Naive thymus-derived CD8-positive, alpha-beta T cell (primary cell): ENCODE measurements around the gene ATF1. TPM values are rescaled to one million over a fixed set of nuclear protein-coding genes. Genes with fewer than 3 reads are reported as not detected.
"Not testable (repeated sequence)": the region's sequence is repeated elsewhere in the genome, so short reads cannot be mapped to it uniquely, and the experiment has no call there.

Experiments used
- ATAC-seq, 2 donors: fragments of 150-1000 bp; cut with Tn5 transposase in 1 of 2; sonication (Bioruptor Pico), chemical (Tn5 transposase) in 1 of 2; 1 replicate in 1 of 2; 2 replicates in 1 of 2; pipeline ENCODE4 v1.10.0; 2021; ENCODE audit warnings: mild to moderate bottlenecking in 2 of 2, moderate library complexity in 2 of 2
- POLR2A ChIA-PET: fragments of 350-600 bp; sonication (Branson Sonifier 250); formaldehyde crosslinking; loops from one replicate; lab custom pipeline; 2021; ENCODE audit warnings: antibody characterized with exemption; lab: Charles Lee
- DNase-seq, 10 donors: peaks; one replicate each; pipeline versions ENCODE4 v3.0.0 to v3.0.0-alpha.2; 2020 to 2022
- H3K27ac Mint-ChIP-seq, 10 donors: one replicate each; pipeline ENCODE4 v1.8.0; 2020 to 2022; ENCODE audit warnings: mild to moderate bottlenecking in 10 of 10, mixed read lengths in 10 of 10, moderate library complexity in 4 of 10, inconsistent platforms in 1 of 10
- H3K27me3 Mint-ChIP-seq, 5 donors: one replicate each; pipeline ENCODE4 v1.8.0; 2021 to 2022; ENCODE audit warnings: mixed read lengths in 5 of 5
- H3K36me3 Mint-ChIP-seq, 3 donors: one replicate each; pipeline ENCODE4 v1.8.0; 2020 to 2022; ENCODE audit warnings: mixed read lengths in 3 of 3, mild to moderate bottlenecking in 2 of 3, inconsistent platforms in 1 of 3
- H3K4me1 Mint-ChIP-seq, 4 donors: one replicate each; pipeline ENCODE4 v1.8.0; 2021 to 2022; ENCODE audit warnings: mixed read lengths in 4 of 4
- H3K4me3 Mint-ChIP-seq, 10 donors: one replicate each; pipeline ENCODE4 v1.8.0; 2020 to 2022; ENCODE audit warnings: mild to moderate bottlenecking in 10 of 10, mixed read lengths in 10 of 10, moderate library complexity in 6 of 10, inconsistent platforms in 1 of 10
- H3K9me3 Mint-ChIP-seq, 9 donors: one replicate each; pipeline ENCODE4 v1.8.0; 2020 to 2022; ENCODE audit warnings: mixed read lengths in 9 of 9, mild to moderate bottlenecking in 3 of 9, inconsistent platforms in 1 of 9, moderate library complexity in 1 of 9
- polyA plus RNA-seq, 3 donors: library from polyadenylated mRNA; unstranded; fragments of 300-500 nt; fragmentation: Illumina TruSeq; gene quantifications; one replicate each; pipeline ENCODE4 v1.2.3, GENCODE V29; 2021
- total RNA-seq, 8 experiments: library from RNA in 2 of 8; stranded (reverse) in 2 of 8; gene quantifications; one replicate each; pipeline ENCODE4 v1.2.3 and lab custom pipeline; 2021 to 2026

ATF1 gene
- total and polyA plus RNA-seq, 5 experiments from 2014 or later: 23.5 to 46.5 (median 36.3) TPM

DNA sequence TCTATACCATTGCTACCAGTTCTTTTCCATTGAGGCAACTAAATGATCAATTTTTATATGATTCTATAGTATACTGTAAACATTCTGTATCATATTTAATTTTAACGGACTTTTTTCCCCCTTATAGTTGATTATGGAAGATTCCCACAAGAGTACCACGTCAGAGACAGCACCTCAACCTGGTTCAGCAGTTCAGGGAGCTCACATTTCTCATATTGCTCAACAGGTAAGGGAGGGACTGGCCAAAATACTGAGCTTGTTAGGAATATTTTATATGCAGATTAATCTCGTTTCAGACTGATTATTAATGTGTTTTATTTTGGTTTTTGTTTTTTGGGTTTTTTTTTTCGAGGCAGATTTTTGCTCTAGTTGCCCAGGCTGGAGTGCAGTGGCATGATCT, 16.1 kb downstream of the ATF1 start:
- Mint-ChIP-seq H3K36me3 (peaks cover 0 to 34% (median 12%) of the 10 kb centered on the region in 3 donors), H3K9me3 (no peaks in the 10 kb centered on the region), H3K27ac (no peak overlapping the region), H3K27me3 (no peaks in the 10 kb centered on the region), H3K4me1 (peaks cover 18 to 33% (median 23%) of the 10 kb centered on the region in 4 donors), H3K4me3 (no peak overlapping the region)
- POLR2A ChIA-PET: no interaction called here
- ATAC-seq (no peak), DNase-seq (no peak)

- peaks cover 0 to 10% (median 0%) of the 10 kb centered on the region in 9 donors for H3K9me3 Mint-ChIP-seq
- H3K27ac Mint-ChIP-seq: peak overlapping the region in 3 of 10 donors; percentile 20 to 58 (median 54)
- POLR2A ChIA-PET: no interaction called here
- peaks cover 11 to 60% (median 34%) of the 10 kb centered on the region in 3 donors for H3K36me3 Mint-ChIP-seq
- no peaks in the 10 kb centered on the region for H3K27me3 Mint-ChIP-seq
- DNase-seq: no peak
- H3K4me3 Mint-ChIP-seq: no peak overlapping the region
- H3K4me1 Mint-ChIP-seq: peaks cover 11 to 14% (median 13%) of the 10 kb centered on the region in 4 donors
- ATAC-seq: peak in 1 of 2 donors; percentile 20
Observed at GRCh38 chr12:50784501-50784900, 20.6 kb downstream of the ATF1 start.

DNA sequence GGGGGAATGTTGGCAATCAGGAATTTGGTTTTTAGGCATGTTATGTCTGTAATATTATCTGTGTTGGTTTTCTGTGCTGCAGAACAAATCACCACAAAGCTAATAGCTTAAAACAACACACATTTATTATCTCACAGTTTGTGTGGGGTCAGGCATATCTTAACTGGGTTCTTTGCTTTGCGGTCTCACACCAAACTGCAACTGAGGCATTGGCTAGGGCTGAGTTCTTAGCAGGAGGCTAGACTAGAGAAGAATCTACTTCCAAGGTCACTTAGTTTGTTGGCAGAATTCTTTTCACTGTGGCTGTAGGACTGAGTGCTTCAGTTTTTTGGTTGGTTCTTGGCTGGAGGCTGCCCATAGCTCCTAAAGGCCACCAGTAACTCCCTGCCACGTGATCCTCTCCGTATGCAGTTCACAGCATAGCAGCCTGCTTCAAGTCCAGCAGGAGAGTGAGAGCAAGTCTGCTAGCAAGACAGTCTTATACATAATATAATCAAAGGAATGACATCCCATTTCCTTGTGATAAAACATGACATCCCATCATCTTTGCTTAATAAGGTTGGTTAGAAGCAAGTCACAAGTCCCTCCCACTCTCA, 21.6 kb downstream of the ATF1 start:
- peaks cover 0 to 10% (median 0%) of the 10 kb centered on the region in 9 donors for H3K9me3 Mint-ChIP-seq
- peaks cover 10 to 18% (median 13%) of the 10 kb centered on the region in 4 donors for H3K4me1 Mint-ChIP-seq
- peaks cover 11 to 58% (median 34%) of the 10 kb centered on the region in 3 donors for H3K36me3 Mint-ChIP-seq
- no peak overlapping the region for H3K4me3 Mint-ChIP-seq
- H3K27me3 Mint-ChIP-seq: no peaks in the 10 kb centered on the region
- DNase-seq (no peak), ATAC-seq (no peak)
- H3K27ac Mint-ChIP-seq: peak overlapping the region in 1 of 10 donors; percentile 15
- POLR2A ChIA-PET: no interaction called here

GRCh38 chr12:50786498-50787231, 22.8 kb downstream of the ATF1 start:
- DNase-seq: no peak
- H3K4me3 Mint-ChIP-seq: no peak overlapping the region
- H3K9me3 Mint-ChIP-seq: peaks cover 0 to 10% (median 0%) of the 10 kb centered on the region in 9 donors
- peaks cover 11 to 57% (median 37%) of the 10 kb centered on the region in 3 donors for H3K36me3 Mint-ChIP-seq
- H3K27me3 Mint-ChIP-seq: no peaks in the 10 kb centered on the region
- POLR2A ChIA-PET: no interaction called here
- peaks cover 16 to 27% (median 23%) of the 10 kb centered on the region in 4 donors for H3K4me1 Mint-ChIP-seq
- H3K27ac Mint-ChIP-seq: peak overlapping the region in 4 of 10 donors; percentile 15 to 40 (median 28)
- no peak for ATAC-seq

DNA sequence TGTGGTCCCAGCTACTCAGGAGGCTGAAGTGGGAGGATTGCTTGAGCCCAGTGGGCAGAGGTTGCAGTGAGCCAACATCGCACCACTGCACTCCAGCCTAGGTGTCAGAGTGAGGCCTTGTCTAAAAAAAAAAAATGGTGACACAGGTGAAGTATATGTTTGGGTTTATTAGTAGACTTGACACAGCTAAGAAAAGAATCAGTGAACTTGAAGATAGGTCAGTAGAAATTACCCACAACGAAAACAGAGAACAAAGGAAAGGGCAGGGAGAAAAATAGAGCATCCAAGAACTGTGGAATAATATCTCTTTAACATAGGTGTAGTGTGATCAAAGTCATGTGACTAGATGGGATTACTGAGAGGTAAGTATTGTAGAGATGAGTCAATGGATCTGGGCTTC, 23.7 kb downstream of the ATF1 start:
- POLR2A ChIA-PET: no interaction called here
- Mint-ChIP-seq H3K4me3 (no peak overlapping the region), H3K9me3 (peaks cover 0 to 10% (median 0%) of the 10 kb centered on the region in 9 donors), H3K4me1 (peaks cover 14 to 31% (median 24%) of the 10 kb centered on the region in 4 donors), H3K27me3 (no peaks in the 10 kb centered on the region), H3K36me3 (peaks cover 11 to 49% (median 35%) of the 10 kb centered on the region in 3 donors), H3K27ac (no peak overlapping the region)
- no peak for ATAC-seq
- no peak for DNase-seq

GRCh38 chr12:50788561-50788960, 24.7 kb downstream of the ATF1 start:
- no peaks in the 10 kb centered on the region for H3K27me3 Mint-ChIP-seq
- POLR2A ChIA-PET: no interaction called here
- peaks cover 0 to 10% (median 0%) of the 10 kb centered on the region in 9 donors for H3K9me3 Mint-ChIP-seq
- H3K4me1 Mint-ChIP-seq: peaks cover 14 to 31% (median 24%) of the 10 kb centered on the region in 4 donors
- H3K36me3 Mint-ChIP-seq: peaks cover 11 to 47% (median 35%) of the 10 kb centered on the region in 3 donors
- no peak for DNase-seq
- no peak overlapping the region for H3K27ac Mint-ChIP-seq
- ATAC-seq: no peak
- no peak overlapping the region for H3K4me3 Mint-ChIP-seq

- H3K4me3 Mint-ChIP-seq: no peak overlapping the region
- no peak for DNase-seq
- H3K27me3 Mint-ChIP-seq: no peaks in the 10 kb centered on the region
- peaks cover 0 to 10% (median 0%) of the 10 kb centered on the region in 9 donors for H3K9me3 Mint-ChIP-seq
- peaks cover 13 to 42% (median 31%) of the 10 kb centered on the region in 3 donors for H3K36me3 Mint-ChIP-seq
- H3K27ac Mint-ChIP-seq: no peak overlapping the region
- POLR2A ChIA-PET: interaction anchor here (0.6 to 0.8 kb wide), 3 partner anchors 25 to 400 kb away, joined by 3 to 6 read pairs (median 4); no protein-coding TSS in a partner anchor
- ATAC-seq: no peak
- peaks cover 10 to 24% (median 19%) of the 10 kb centered on the region in 4 donors for H3K4me1 Mint-ChIP-seq
Observed at GRCh38 chr12:50790081-50790480, 26.2 kb downstream of the ATF1 start.

- peaks cover 24 to 83% (median 59%) of the 10 kb centered on the region in 3 donors for H3K36me3 Mint-ChIP-seq
- peaks cover 0 to 16% (median 9%) of the 10 kb centered on the region in 9 donors for H3K9me3 Mint-ChIP-seq
- POLR2A ChIA-PET: no interaction called here
- H3K27ac Mint-ChIP-seq: no peak overlapping the region
- DNase-seq (no peak), ATAC-seq (no peak)
- H3K4me1 Mint-ChIP-seq: peaks cover 0 to 5% (median 3%) of the 10 kb centered on the region in 4 donors
- H3K4me3 Mint-ChIP-seq: no peak overlapping the region
- no peaks in the 10 kb centered on the region for H3K27me3 Mint-ChIP-seq
Observed at GRCh38 chr12:50799908-50800307, 36.0 kb downstream of the ATF1 start.

DNA sequence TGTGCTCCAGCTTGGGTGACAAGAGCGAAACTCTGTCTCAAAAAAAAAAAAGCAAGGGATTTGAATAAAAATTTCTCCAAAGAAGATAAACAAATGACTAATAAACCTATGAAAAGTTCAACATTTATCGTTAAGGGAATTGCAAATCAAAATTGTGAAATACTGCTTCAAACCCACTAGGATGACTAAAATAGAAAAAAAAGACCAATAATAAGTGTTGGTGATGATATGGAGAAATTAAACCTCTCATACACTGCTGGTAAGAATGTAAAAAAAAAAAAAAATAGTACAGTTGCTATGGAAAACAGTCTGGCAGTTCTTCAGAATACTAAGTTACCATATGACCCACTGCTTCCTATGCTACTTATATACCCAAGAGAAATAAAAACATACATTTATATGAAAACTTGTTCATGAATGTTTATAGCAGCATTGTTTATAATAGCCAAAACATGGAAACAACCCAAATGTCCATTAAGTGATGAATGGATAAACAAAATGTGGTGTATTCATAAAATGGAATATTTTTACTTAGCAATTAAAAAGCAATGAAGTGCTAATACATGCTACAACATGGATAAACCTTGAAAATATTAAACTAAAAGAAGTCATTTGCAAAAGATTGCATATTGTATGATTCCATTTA, 39.5 kb downstream of the ATF1 start:
- peak overlapping the region in 1 of 10 donors; percentile 41 for H3K27ac Mint-ChIP-seq
- no peak overlapping the region for H3K4me3 Mint-ChIP-seq
- no peak for ATAC-seq
- H3K36me3 Mint-ChIP-seq: peaks cover 9 to 66% (median 36%) of the 10 kb centered on the region in 3 donors
- DNase-seq: no peak
- POLR2A ChIA-PET: interaction anchor here (0.5 kb wide), 1 partner anchor 1692 kb away, joined by 5 read pairs; no protein-coding TSS in a partner anchor
- no peaks in the 10 kb centered on the region for H3K27me3 Mint-ChIP-seq
- H3K4me1 Mint-ChIP-seq: peaks cover 0 to 2% (median 0%) of the 10 kb centered on the region in 4 donors
- H3K9me3 Mint-ChIP-seq: peaks cover 0 to 16% (median 9%) of the 10 kb centered on the region in 9 donors

GRCh38 chr12:50806176-50806575, 42.3 kb downstream of the ATF1 start:
- no peaks in the 10 kb centered on the region for H3K27me3 Mint-ChIP-seq
- POLR2A ChIA-PET: no interaction called here
- H3K9me3 Mint-ChIP-seq: no peaks in the 10 kb centered on the region
- DNase-seq (no peak), ATAC-seq (no peak)
- H3K4me3 Mint-ChIP-seq: no peak overlapping the region
- peaks cover 0 to 4% (median 0%) of the 10 kb centered on the region in 4 donors for H3K4me1 Mint-ChIP-seq
- peaks cover 6 to 59% (median 20%) of the 10 kb centered on the region in 3 donors for H3K36me3 Mint-ChIP-seq
- H3K27ac Mint-ChIP-seq: peak overlapping the region in 2 of 10 donors; percentile 35 to 60

GRCh38 chr12:50809131-50809530, 45.2 kb downstream of the ATF1 start:
- H3K9me3 Mint-ChIP-seq, DNase-seq, POLR2A ChIA-PET, H3K4me3 Mint-ChIP-seq, H3K4me1 Mint-ChIP-seq, H3K27me3 Mint-ChIP-seq, ATAC-seq, H3K27ac Mint-ChIP-seq: not testable (repeated sequence)
- H3K36me3 Mint-ChIP-seq: peaks cover 6 to 60% (median 15%) of the 10 kb centered on the region in 3 donors

- peaks cover 6 to 83% (median 20%) of the 10 kb centered on the region in 3 donors for H3K36me3 Mint-ChIP-seq
- H3K9me3 Mint-ChIP-seq, H3K4me1 Mint-ChIP-seq, H3K27me3 Mint-ChIP-seq, H3K4me3 Mint-ChIP-seq, ATAC-seq, POLR2A ChIA-PET, DNase-seq: not testable (repeated sequence)
- peak overlapping the region in 1 of 10 donors; percentile 7 for H3K27ac Mint-ChIP-seq
Observed at GRCh38 chr12:50814921-50815320, 51.0 kb downstream of the ATF1 start.
